ENCODE data around the gene AIF1L. TPM values are rescaled to one million over a fixed set of nuclear protein-coding genes. Genes with fewer than 3 reads are reported as not detected.
"Not testable (repeated sequence)": the region's sequence is repeated elsewhere in the genome, so short reads cannot be mapped to it uniquely, and the experiment has no call there.

Gene AIF1L
- total RNA-seq, 2 experiments from 2014 or later = not detected

DNA sequence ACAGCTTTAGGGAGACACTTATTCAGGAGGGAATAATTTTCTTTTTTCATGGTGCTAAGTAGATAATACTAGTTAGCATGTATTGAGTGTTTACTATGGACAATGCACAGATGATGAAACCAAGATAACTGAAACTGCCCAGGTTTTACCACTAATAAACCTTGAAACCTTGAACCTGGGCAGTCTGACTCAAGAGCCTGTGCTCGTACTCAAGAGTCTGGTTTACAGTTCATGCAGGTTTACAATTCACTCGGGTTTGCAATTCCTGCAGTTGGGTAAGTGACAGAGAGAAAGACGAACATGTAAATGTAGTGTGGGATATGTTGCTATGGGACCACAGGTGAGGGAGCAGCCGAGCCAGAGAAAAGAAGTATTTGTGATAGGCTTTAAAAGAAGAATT, 57.3 kb downstream of the AIF1L start:
- Histone ChIP-seq H3K27me3 (ENCODE audit: control insufficient read depth in 1 of 2, insufficient read depth in 2 of 2, low read length in 2 of 2) (no peaks in the 10 kb centered on the region), H3K4me3 (ENCODE audit: low read length) (no peak overlapping the region), H3K27ac (ENCODE audit: low read depth in 1 of 2, low read length in 2 of 2) (no peak overlapping the region), H3K9me3 (ENCODE audit: control insufficient read depth in 1 of 2, insufficient read depth in 1 of 2, low read length in 2 of 2) (no peaks in the 10 kb centered on the region), H3K36me3 (ENCODE audit: insufficient read depth, low read length) (peaks cover 75% of the 10 kb centered on the region), H3K4me1 (ENCODE audit: insufficient read depth, low read length) (no peaks in the 10 kb centered on the region)
- POLR2A ChIA-PET = no interaction called here
- no peak for ATAC-seq (ENCODE audit: poor library complexity)
- TF ChIP-seq, protein P1, sequence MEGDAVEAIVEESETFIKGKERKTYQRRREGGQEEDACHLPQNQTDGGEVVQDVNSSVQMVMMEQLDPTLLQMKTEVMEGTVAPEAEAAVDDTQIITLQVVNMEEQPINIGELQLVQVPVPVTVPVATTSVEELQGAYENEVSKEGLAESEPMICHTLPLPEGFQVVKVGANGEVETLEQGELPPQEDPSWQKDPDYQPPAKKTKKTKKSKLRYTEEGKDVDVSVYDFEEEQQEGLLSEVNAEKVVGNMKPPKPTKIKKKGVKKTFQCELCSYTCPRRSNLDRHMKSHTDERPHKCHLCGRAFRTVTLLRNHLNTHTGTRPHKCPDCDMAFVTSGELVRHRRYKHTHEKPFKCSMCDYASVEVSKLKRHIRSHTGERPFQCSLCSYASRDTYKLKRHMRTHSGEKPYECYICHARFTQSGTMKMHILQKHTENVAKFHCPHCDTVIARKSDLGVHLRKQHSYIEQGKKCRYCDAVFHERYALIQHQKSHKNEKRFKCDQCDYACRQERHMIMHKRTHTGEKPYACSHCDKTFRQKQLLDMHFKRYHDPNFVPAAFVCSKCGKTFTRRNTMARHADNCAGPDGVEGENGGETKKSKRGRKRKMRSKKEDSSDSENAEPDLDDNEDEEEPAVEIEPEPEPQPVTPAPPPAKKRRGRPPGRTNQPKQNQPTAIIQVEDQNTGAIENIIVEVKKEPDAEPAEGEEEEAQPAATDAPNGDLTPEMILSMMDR (IDR thresholded peaks at IDR 0.05) = no peak
- DNase-seq = no peak
- Mint-ChIP-seq H3K36me3 (ENCODE audit: low read depth) (peaks cover 92% of the 10 kb centered on the region), H3K4me1 (ENCODE audit: low read depth) (peaks cover 34% of the 10 kb centered on the region), H3K27ac (no peak overlapping the region), H3K9me3 (no peaks in the 10 kb centered on the region), H3K4me3 (no peak overlapping the region), H3K27me3 (no peaks in the 10 kb centered on the region)
- CTCF ChIA-PET = no interaction called here
- intact Hi-C loops (cut with DNase I, micrococcal nuclease) = no loop called here

DNA sequence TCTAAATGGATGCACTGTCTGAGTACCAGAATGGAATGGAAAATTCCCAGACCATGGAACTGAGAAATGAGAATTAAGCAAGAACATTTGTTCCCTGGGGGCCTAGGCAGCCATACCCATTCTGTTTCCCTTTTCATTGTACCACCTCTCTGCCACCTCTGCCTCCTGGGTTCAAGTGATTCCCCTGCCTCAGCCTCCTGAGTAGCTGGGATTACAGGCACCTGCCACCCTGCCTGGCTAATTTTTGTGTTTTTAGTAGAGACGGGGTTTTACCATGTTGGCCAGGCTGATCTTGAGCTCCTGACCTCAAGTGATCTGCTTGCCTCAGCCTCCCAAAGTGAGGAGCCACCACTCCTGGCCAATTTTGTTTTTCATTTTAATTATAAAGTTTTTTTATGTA, 62.3 kb downstream of the AIF1L start:
- Mint-ChIP-seq H3K4me1 (ENCODE audit: low read depth) (peaks cover 18% of the 10 kb centered on the region), H3K36me3 (ENCODE audit: low read depth) (peaks cover 90% of the 10 kb centered on the region)
- H3K36me3 ChIP-seq (ENCODE audit: insufficient read depth, low read length) = peaks cover 67% of the 10 kb centered on the region
- intact Hi-C loops (cut with DNase I, micrococcal nuclease); POLR2A ChIA-PET; H3K27ac ChIP-seq (ENCODE audit: low read depth in 1 of 2, low read length in 2 of 2); CTCF ChIA-PET; H3K4me3 Mint-ChIP-seq; H3K4me3 ChIP-seq (ENCODE audit: low read length); H3K4me1 ChIP-seq (ENCODE audit: insufficient read depth, low read length); DNase-seq; H3K27me3 ChIP-seq (ENCODE audit: control insufficient read depth in 1 of 2, insufficient read depth in 2 of 2, low read length in 2 of 2); H3K27me3 Mint-ChIP-seq; H3K27ac Mint-ChIP-seq; H3K9me3 Mint-ChIP-seq; H3K9me3 ChIP-seq (ENCODE audit: control insufficient read depth in 1 of 2, insufficient read depth in 1 of 2, low read length in 2 of 2); ATAC-seq (ENCODE audit: poor library complexity): not testable (repeated sequence)

DNA sequence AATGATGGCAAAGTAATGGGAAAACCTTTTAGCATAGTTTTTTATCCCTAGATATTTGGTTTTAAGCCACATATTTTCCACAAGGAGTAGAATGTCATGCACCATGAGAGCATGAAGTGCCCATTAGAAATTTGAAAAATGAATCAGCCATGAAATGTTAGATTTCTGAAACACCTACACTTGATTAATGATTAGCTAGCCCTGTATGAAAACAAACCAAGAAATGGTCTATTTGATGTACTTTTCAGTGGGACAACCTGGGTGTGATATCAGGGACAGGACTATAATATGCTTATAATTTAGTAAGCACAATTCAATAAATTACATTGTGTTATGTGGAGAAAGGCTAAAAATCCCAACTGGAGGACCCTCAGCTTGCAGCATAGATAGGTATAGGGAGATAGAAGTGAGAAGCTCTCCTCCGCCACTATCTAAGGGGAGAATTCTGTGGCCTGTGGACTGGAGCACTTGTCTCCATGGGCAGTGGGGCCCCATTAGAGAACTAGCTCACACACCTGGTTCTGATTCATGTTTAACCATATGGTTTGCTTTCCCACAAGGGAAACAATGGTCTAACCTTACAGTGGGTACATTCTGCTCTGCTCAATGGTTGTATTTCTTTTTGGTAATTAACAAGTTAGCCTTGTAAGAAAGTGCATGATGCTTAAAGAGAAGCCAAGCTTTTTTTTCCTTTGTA, 64.2 kb downstream of the AIF1L start:
- intact Hi-C loops (cut with DNase I, micrococcal nuclease) = no loop called here
- H3K27me3 Mint-ChIP-seq = no peaks in the 10 kb centered on the region
- Histone ChIP-seq H3K27ac (ENCODE audit: low read depth in 1 of 2, low read length in 2 of 2) (no peak overlapping the region), H3K36me3 (ENCODE audit: insufficient read depth, low read length) (peaks cover 72% of the 10 kb centered on the region), H3K4me1 (ENCODE audit: insufficient read depth, low read length) (no peaks in the 10 kb centered on the region), H3K9me3 (ENCODE audit: control insufficient read depth in 1 of 2, insufficient read depth in 1 of 2, low read length in 2 of 2) (no peaks in the 10 kb centered on the region), H3K27me3 (ENCODE audit: control insufficient read depth in 1 of 2, insufficient read depth in 2 of 2, low read length in 2 of 2) (no peaks in the 10 kb centered on the region), H3K4me3 (ENCODE audit: low read length) (no peak overlapping the region)
- ATAC-seq (ENCODE audit: poor library complexity) (no peak), DNase-seq (no peak)
- CTCF ChIA-PET = no interaction called here
- TF ChIP-seq, protein P1 (IDR thresholded peaks at IDR 0.05) = no peak
- H3K9me3 Mint-ChIP-seq = no peaks in the 10 kb centered on the region
- no peak overlapping the region for H3K27ac Mint-ChIP-seq
- peaks cover 87% of the 10 kb centered on the region for H3K36me3 Mint-ChIP-seq (ENCODE audit: low read depth)
- peaks cover 7% of the 10 kb centered on the region for H3K4me1 Mint-ChIP-seq (ENCODE audit: low read depth)
- no peak overlapping the region for H3K4me3 Mint-ChIP-seq
- POLR2A ChIA-PET = no interaction called here

DNA sequence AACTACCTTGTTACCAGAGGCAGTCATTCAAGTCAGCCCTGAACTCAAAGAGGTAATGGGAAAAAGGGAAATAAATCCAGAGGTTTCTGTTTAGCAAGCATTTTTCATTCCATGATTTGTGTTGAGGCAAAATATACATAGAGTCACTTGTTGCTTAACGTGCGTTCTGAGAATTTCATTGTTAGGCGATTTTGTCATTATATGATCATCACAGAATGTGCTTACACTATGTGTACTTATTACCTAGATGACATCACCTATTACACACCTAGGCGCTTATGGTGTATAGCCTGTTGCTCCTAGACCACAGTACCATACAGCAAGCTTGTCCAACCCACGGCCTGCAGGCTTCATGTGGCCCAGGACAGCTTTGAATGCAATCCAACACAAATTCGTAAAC, 65.3 kb downstream of the AIF1L start:
- TF ChIP-seq, protein P1 (IDR thresholded peaks at IDR 0.05) = no peak
- peaks cover 89% of the 10 kb centered on the region for H3K36me3 Mint-ChIP-seq (ENCODE audit: low read depth)
- POLR2A ChIA-PET = no interaction called here
- CTCF ChIA-PET = no interaction called here
- ATAC-seq (ENCODE audit: poor library complexity) (no peak), DNase-seq (no peak)
- Histone ChIP-seq H3K27ac (ENCODE audit: low read depth in 1 of 2, low read length in 2 of 2) (no peak overlapping the region), H3K4me1 (ENCODE audit: insufficient read depth, low read length) (no peaks in the 10 kb centered on the region), H3K36me3 (ENCODE audit: insufficient read depth, low read length) (peaks cover 79% of the 10 kb centered on the region), H3K27me3 (ENCODE audit: control insufficient read depth in 1 of 2, insufficient read depth in 2 of 2, low read length in 2 of 2) (no peaks in the 10 kb centered on the region), H3K9me3 (ENCODE audit: control insufficient read depth in 1 of 2, insufficient read depth in 1 of 2, low read length in 2 of 2) (no peaks in the 10 kb centered on the region), H3K4me3 (ENCODE audit: low read length) (no peak overlapping the region)
- H3K27ac Mint-ChIP-seq = no peak overlapping the region
- intact Hi-C loops (cut with DNase I, micrococcal nuclease) = no loop called here
- peaks cover 4% of the 10 kb centered on the region for H3K4me1 Mint-ChIP-seq (ENCODE audit: low read depth)
- no peak overlapping the region for H3K4me3 Mint-ChIP-seq
- no peaks in the 10 kb centered on the region for H3K9me3 Mint-ChIP-seq
- H3K27me3 Mint-ChIP-seq = no peaks in the 10 kb centered on the region

Data from CD4-positive, alpha-beta T cell (primary cell).